ENCODE results near the gene GPR82.

GRCh38 chrX:41686788-41687187 is 37.2 kb upstream of the GPR82 start:
- no peak for TF ChIP-seq POLR2A (IDR thresholded peaks at IDR 0.05)
- TF ChIP-seq, protein P1, sequence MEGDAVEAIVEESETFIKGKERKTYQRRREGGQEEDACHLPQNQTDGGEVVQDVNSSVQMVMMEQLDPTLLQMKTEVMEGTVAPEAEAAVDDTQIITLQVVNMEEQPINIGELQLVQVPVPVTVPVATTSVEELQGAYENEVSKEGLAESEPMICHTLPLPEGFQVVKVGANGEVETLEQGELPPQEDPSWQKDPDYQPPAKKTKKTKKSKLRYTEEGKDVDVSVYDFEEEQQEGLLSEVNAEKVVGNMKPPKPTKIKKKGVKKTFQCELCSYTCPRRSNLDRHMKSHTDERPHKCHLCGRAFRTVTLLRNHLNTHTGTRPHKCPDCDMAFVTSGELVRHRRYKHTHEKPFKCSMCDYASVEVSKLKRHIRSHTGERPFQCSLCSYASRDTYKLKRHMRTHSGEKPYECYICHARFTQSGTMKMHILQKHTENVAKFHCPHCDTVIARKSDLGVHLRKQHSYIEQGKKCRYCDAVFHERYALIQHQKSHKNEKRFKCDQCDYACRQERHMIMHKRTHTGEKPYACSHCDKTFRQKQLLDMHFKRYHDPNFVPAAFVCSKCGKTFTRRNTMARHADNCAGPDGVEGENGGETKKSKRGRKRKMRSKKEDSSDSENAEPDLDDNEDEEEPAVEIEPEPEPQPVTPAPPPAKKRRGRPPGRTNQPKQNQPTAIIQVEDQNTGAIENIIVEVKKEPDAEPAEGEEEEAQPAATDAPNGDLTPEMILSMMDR (IDR thresholded peaks at IDR 0.05), result no peak

Data from body of pancreas (tissue), 4 donors.